Choroid plexus epithelial cell (primary cell): ENCODE results near the gene TMEM170B.
A peak's percentile ranks its signal among the peaks of the same experiment; 100 is the strongest.
"Not testable (repeated sequence)": the region's sequence is repeated elsewhere in the genome, so short reads cannot be mapped to it uniquely, and the experiment has no call there.

Source experiments
- DNase-seq: peaks from one replicate; pipeline ENCODE4 v3.0.0-alpha.2; 2010; ENCODE audit warnings: low read depth
- H3K4me3 ChIP-seq: 2 replicates; pipeline ENCODE4 v1.5.1; 2011; ENCODE audit warnings: low read depth, mild to moderate bottlenecking, control low read depth, low read length, moderate library complexity
- CTCF ChIP-seq: conservative IDR thresholded peaks from 2 replicates; pipeline ENCODE4 v1.5.1; 2011; ENCODE audit warnings: low read depth, mild to moderate bottlenecking, control low read depth, inconsistent platforms, low read length, moderate library complexity

Gene TMEM170B

GRCh38 chr6:11538819-11539468 is 1.4 kb downstream of the TMEM170B start:
- no peak for DNase-seq
- H3K4me3 ChIP-seq = peak overlapping the region; percentile 65
- TF ChIP-seq CTCF = no peak

- DNase-seq = no peak
- H3K4me3 ChIP-seq = no peak overlapping the region
- TF ChIP-seq CTCF = no peak
These were observed 5.3 kb downstream of the TMEM170B start for GRCh38 chr6:11542863-11543262.

GRCh38 chr6:11543919-11544518 is 6.5 kb downstream of the TMEM170B start:
- no peak for TF ChIP-seq CTCF
- H3K4me3 ChIP-seq = no peak overlapping the region
- DNase-seq = no peak

GRCh38 chr6:11547846-11548245 is 10.3 kb downstream of the TMEM170B start:
- H3K4me3 ChIP-seq, DNase-seq: not testable (repeated sequence)

GRCh38 chr6:11548578-11548977 is 11.0 kb downstream of the TMEM170B start:
- not testable (repeated sequence) for DNase-seq, H3K4me3 ChIP-seq

GRCh38 chr6:11551053-11551452 is 13.5 kb downstream of the TMEM170B start:
- no peak for TF ChIP-seq CTCF
- DNase-seq = no peak
- no peak overlapping the region for H3K4me3 ChIP-seq

- TF ChIP-seq CTCF = no peak
- no peak overlapping the region for H3K4me3 ChIP-seq
- no peak for DNase-seq
These were observed 14.9 kb downstream of the TMEM170B start for GRCh38 chr6:11552442-11552841.

- H3K4me3 ChIP-seq = no peak overlapping the region
- no peak for DNase-seq
- TF ChIP-seq CTCF = no peak
These were observed 16.3 kb downstream of the TMEM170B start for GRCh38 chr6:11553824-11554223.
